ENCODE results near the gene IRAK1. TPM values are rescaled to one million over a fixed set of nuclear protein-coding genes. Genes with fewer than 3 reads are reported as not detected.
A peak's percentile ranks its signal among the peaks of the same experiment; 100 is the strongest.

IRAK1 gene
- polyA plus RNA-seq, 1 donor (not counting 4 experiments of a cell fraction or from before 2014, with no cell fraction given), result 41.5 TPM

- dilution Hi-C loops (cut with MboI; ENCODE audit: extremely low pct_ligation_motif_present, low sequenced_read_pairs), result no loop called here
- no peak overlapping the region for H2AFZ ChIP-seq (ENCODE audit: control insufficient read depth, low read length)
- H3K9me3 ChIP-seq (ENCODE audit: control insufficient read depth, low read depth, low read length), result no peaks in the 10 kb centered on the region
Observed at GRCh38 chrX:154019061-154019621, 561 bp downstream of the IRAK1 start.

GRCh38 chrX:154018518-154019060 is 1.1 kb downstream of the IRAK1 start:
- no peaks in the 10 kb centered on the region for H3K9me3 ChIP-seq (ENCODE audit: control insufficient read depth, low read depth, low read length)
- H3K4me1 ChIP-seq (ENCODE audit: control insufficient read depth, extremely low read depth, insufficient read depth, low read length), result peaks cover 12% of the 10 kb centered on the region
- H4K20me1 ChIP-seq (ENCODE audit: control insufficient read depth, extremely low read depth, insufficient read depth, low read length), result no peaks in the 10 kb centered on the region
- DNase-seq (ENCODE audit: low read depth, low spot score), result no peak
- dilution Hi-C loops (cut with MboI; ENCODE audit: extremely low pct_ligation_motif_present, low sequenced_read_pairs), result no loop called here
- peaks cover 22% of the 10 kb centered on the region for H3K79me2 ChIP-seq (ENCODE audit: control insufficient read depth, insufficient read depth, low read length)
- H3K9ac ChIP-seq (ENCODE audit: control insufficient read depth, extremely low read depth, insufficient read depth, low read length), result peak overlapping the region; percentile 85
- TF ChIP-seq EZH2 (IDR thresholded peaks at IDR 0.05; ENCODE audit: low read length), result no peak
- no peak for TF ChIP-seq CTCF (optimal IDR thresholded peaks at IDR 0.05 in 1 of 3, IDR thresholded peaks at IDR 0.05 in 1 of 3, conservative IDR thresholded peaks at IDR 0.05 in 1 of 3; ENCODE audit: extremely low read depth in 1 of 3, insufficient read depth in 2 of 3, low read length in 3 of 3)
- no peak for FAIRE-seq
- no peaks in the 10 kb centered on the region for H3K9me1 ChIP-seq (ENCODE audit: control insufficient read depth, extremely low read depth, insufficient read depth, low read length)
- H3K4me3 ChIP-seq (ENCODE audit: control insufficient read depth in 2 of 3, extremely low read depth in 1 of 3, insufficient read depth in 2 of 3, low read depth in 1 of 3, low read length in 3 of 3), result peak overlapping the region; percentile 52 to 57 (median 53)
- peak overlapping the region; percentile 39 for H3K27ac ChIP-seq (ENCODE audit: control insufficient read depth, insufficient read depth, low read length)
- no peak overlapping the region for H2AFZ ChIP-seq (ENCODE audit: control insufficient read depth, low read length)
- peak overlapping the region; percentile 75 for H3K4me2 ChIP-seq (ENCODE audit: control insufficient read depth, extremely low read depth, insufficient read depth, low read depth, low read length)
- H3K27me3 ChIP-seq (ENCODE audit: control insufficient read depth, extremely low read depth, insufficient read depth, low read length), result no peaks in the 10 kb centered on the region
- peaks cover 0 to 8% of the 10 kb centered on the region in 2 experiments for H3K36me3 ChIP-seq (ENCODE audit: control insufficient read depth in 2 of 2, extremely low read depth in 1 of 2, insufficient read depth in 2 of 2, low read length in 2 of 2)

More at GRCh38 chrX:154019061-154019621, 561 bp downstream of the IRAK1 start:
- H3K4me3 ChIP-seq (ENCODE audit: control insufficient read depth in 2 of 3, extremely low read depth in 1 of 3, insufficient read depth in 2 of 3, low read depth in 1 of 3, low read length in 3 of 3), result peak overlapping the region; percentile 52 to 57 (median 53)
- no peaks in the 10 kb centered on the region for H3K9me1 ChIP-seq (ENCODE audit: control insufficient read depth, extremely low read depth, insufficient read depth, low read length)
- H3K79me2 ChIP-seq (ENCODE audit: control insufficient read depth, insufficient read depth, low read length), result peaks cover 22% of the 10 kb centered on the region
- peak overlapping the region; percentile 39 for H3K27ac ChIP-seq (ENCODE audit: control insufficient read depth, insufficient read depth, low read length)
- FAIRE-seq (no peak), DNase-seq (ENCODE audit: low read depth, low spot score) (no peak)
- peaks cover 0 to 8% of the 10 kb centered on the region in 2 experiments for H3K36me3 ChIP-seq (ENCODE audit: control insufficient read depth in 2 of 2, extremely low read depth in 1 of 2, insufficient read depth in 2 of 2, low read length in 2 of 2)
- peaks cover 12% of the 10 kb centered on the region for H3K4me1 ChIP-seq (ENCODE audit: control insufficient read depth, extremely low read depth, insufficient read depth, low read length)
- no peaks in the 10 kb centered on the region for H3K27me3 ChIP-seq (ENCODE audit: control insufficient read depth, extremely low read depth, insufficient read depth, low read length)
- no peaks in the 10 kb centered on the region for H4K20me1 ChIP-seq (ENCODE audit: control insufficient read depth, extremely low read depth, insufficient read depth, low read length)
- H3K9ac ChIP-seq (ENCODE audit: control insufficient read depth, extremely low read depth, insufficient read depth, low read length), result peak overlapping the region; percentile 85
- TF ChIP-seq EZH2 (IDR thresholded peaks at IDR 0.05; ENCODE audit: low read length) (no peak), CTCF (optimal IDR thresholded peaks at IDR 0.05 in 1 of 3, IDR thresholded peaks at IDR 0.05 in 1 of 3, conservative IDR thresholded peaks at IDR 0.05 in 1 of 3; ENCODE audit: extremely low read depth in 1 of 3, insufficient read depth in 2 of 3, low read length in 3 of 3) (no peak)
- peak overlapping the region; percentile 75 for H3K4me2 ChIP-seq (ENCODE audit: control insufficient read depth, extremely low read depth, insufficient read depth, low read depth, low read length)

All from keratinocyte (primary cell).